Keratinocyte (primary cell): Measurements from ENCODE around the gene SPSB2. TPM values are rescaled to one million over a fixed set of nuclear protein-coding genes. Genes with fewer than 3 reads are reported as not detected.

Experiments used
- DNase-seq: peaks from one replicate; pipeline ENCODE4 v3.0.0-alpha.2; 2011; ENCODE audit warnings: low read depth, missing footprints, low spot score
- FAIRE-seq: peaks from 2 replicates; lab custom pipeline; 2011; peaks lifted over from hg19 to GRCh38; lab: Jason Lieb, UNC
- H2AFZ ChIP-seq: 2 replicates; pipeline ENCODE4 v1.6.0; 2012; ENCODE audit warnings: low read length, control low read depth, inconsistent platforms; ENCODE audit not compliant: control insufficient read depth
- H3K27ac ChIP-seq: 2 replicates; pipeline ENCODE4 v1.5.1; 2011; ENCODE audit warnings: low read length; ENCODE audit not compliant: control insufficient read depth, insufficient read depth
- H3K27me3 ChIP-seq: 3 replicates; pipeline ENCODE4 v1.6.0; 2011; ENCODE audit warnings: low read length; ENCODE audit not compliant: control insufficient read depth, insufficient read depth; ENCODE audit errors: extremely low read depth
- H3K36me3 ChIP-seq, 2 experiments: 2 replicates in 1 of 2; 3 replicates in 1 of 2; pipeline ENCODE4 v1.5.1; 2011; ENCODE audit warnings: low read length in 2 of 2, mild to moderate bottlenecking in 1 of 2; ENCODE audit not compliant: control insufficient read depth in 2 of 2, insufficient read depth in 2 of 2; ENCODE audit errors: extremely low read depth in 1 of 2
- H3K4me1 ChIP-seq: 3 replicates; pipeline ENCODE4 v1.5.1; 2011; ENCODE audit warnings: low read length; ENCODE audit not compliant: control insufficient read depth, insufficient read depth; ENCODE audit errors: extremely low read depth
- H3K4me2 ChIP-seq: 3 replicates; pipeline ENCODE4 v1.6.0; 2011; ENCODE audit warnings: low read depth, low read length; ENCODE audit not compliant: control insufficient read depth, insufficient read depth; ENCODE audit errors: extremely low read depth
- H3K4me3 ChIP-seq, 3 experiments: fragments of 200-600 bp in 1 of 3; sonication (generic) in 1 of 3; 2 replicates in 2 of 3; 3 replicates in 1 of 3; pipeline ENCODE4 v1.5.1; 2011 to 2016; ENCODE audit warnings: low read length in 3 of 3, mild to moderate bottlenecking in 3 of 3, control low read depth in 2 of 3, inconsistent platforms in 1 of 3, low read depth in 1 of 3, mixed read lengths in 1 of 3, mixed run types in 1 of 3, moderate library complexity in 1 of 3; ENCODE audit not compliant: control insufficient read depth in 2 of 3, insufficient read depth in 2 of 3; ENCODE audit errors: extremely low read depth in 1 of 3
- H3K79me2 ChIP-seq: 2 replicates; pipeline ENCODE4 v1.6.0; 2012; ENCODE audit warnings: low read length; ENCODE audit not compliant: control insufficient read depth, insufficient read depth
- H3K9ac ChIP-seq: 3 replicates; pipeline ENCODE4 v1.6.0; 2011; ENCODE audit warnings: low read length; ENCODE audit not compliant: control insufficient read depth, insufficient read depth; ENCODE audit errors: extremely low read depth
- H3K9me1 ChIP-seq: 3 replicates; pipeline ENCODE4 v1.6.0; 2011; ENCODE audit warnings: low read length; ENCODE audit not compliant: control insufficient read depth, insufficient read depth; ENCODE audit errors: extremely low read depth
- H3K9me3 ChIP-seq: 2 replicates; pipeline ENCODE4 v1.5.1; 2012; ENCODE audit warnings: low read depth, low read length; ENCODE audit not compliant: control insufficient read depth
- H4K20me1 ChIP-seq: 3 replicates; pipeline ENCODE4 v1.6.0; 2011; ENCODE audit warnings: low read length; ENCODE audit not compliant: control insufficient read depth, insufficient read depth; ENCODE audit errors: extremely low read depth
- CTCF ChIP-seq, 3 experiments: IDR thresholded peaks in 1 of 3; conservative IDR thresholded peaks in 1 of 3; optimal IDR thresholded peaks in 1 of 3; 2 replicates in 2 of 3; 3 replicates in 1 of 3; pipeline versions ENCODE3 to v1.5.1; 2011; ENCODE audit warnings: low read length in 3 of 3, mild to moderate bottlenecking in 3 of 3, moderate library complexity in 2 of 3, control low read depth in 1 of 3, inconsistent platforms in 1 of 3; ENCODE audit not compliant: insufficient read depth in 2 of 3; ENCODE audit errors: extremely low read depth in 1 of 3
- EZH2 ChIP-seq: IDR thresholded peaks from one replicate; pipeline ENCODE4 v1.6.1; 2012; ENCODE audit warnings: inconsistent platforms, mild to moderate bottlenecking, low read length, moderate library complexity
- dilution Hi-C: fragments of 300-500 bp; cut with MboI; formaldehyde crosslinking; loops from one replicate; pipeline ENCODE4 v1.7.0; 2020; ENCODE audit warnings: low sequenced_read_pairs; ENCODE audit not compliant: extremely low pct_ligation_motif_present
- polyA plus RNA-seq, 5 experiments: library from polyadenylated mRNA; depleted of rRNA in 3 of 5; stranded (reverse) in 3 of 5; stranded (forward) in 1 of 5; unstranded in 1 of 5; fragments of >200 nt; gene quantifications; 1 replicate in 1 of 5; 2 replicates in 3 of 5; 3 replicates in 1 of 5; pipeline versions ENCODE4 v1.2.1 to v1.2.3, GENCODE V29; 2011 to 2012; ENCODE audit warnings: missing spikeins in 2 of 5, low read depth in 1 of 5, low replicate concordance in 1 of 5

The SPSB2 gene
- polyA plus RNA-seq, 1 donor (not counting 4 experiments of a cell fraction or from before 2014, with no cell fraction given), result 4.9 TPM

DNA sequence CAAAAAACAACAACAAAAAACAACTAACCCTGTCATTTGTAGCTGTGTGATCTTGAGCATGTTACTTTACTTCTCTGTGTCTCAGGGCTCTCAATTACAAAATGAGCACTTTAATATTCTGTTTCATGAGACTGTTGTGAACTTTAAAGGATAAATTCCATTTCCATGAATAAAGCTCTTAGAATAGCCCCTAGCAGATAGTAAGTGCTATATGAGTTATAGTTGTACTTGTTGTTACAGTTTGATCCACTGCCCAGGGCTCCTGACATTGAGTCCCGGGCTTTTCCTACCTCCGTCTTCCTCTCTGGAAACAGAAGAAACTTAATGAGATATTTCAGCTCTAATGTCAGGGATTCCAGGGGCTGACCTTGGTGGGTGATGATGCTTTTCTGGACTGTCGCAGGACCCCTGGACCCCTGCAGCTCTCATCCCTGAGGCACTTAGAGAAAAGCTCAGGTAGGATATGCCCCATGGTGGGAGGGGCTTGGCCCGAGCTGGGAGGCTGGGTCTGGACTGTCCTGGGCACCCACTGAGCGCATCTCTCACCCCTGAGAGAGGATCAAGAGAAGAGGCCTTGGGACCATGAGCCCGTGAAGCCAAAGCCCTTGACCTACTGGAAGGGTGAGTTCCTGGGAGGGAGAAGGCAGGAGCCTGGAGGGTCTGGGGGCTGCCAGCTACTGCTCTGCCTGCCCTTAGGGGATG, 39.8 kb downstream of the SPSB2 start:
- Histone ChIP-seq H4K20me1 (no peaks in the 10 kb centered on the region), H3K9ac (no peak overlapping the region), H3K79me2 (no peaks in the 10 kb centered on the region), H2AFZ (no peak overlapping the region), H3K9me3 (no peaks in the 10 kb centered on the region), H3K27ac (no peak overlapping the region), H3K36me3 (no peaks in the 10 kb centered on the region), H3K4me2 (no peak overlapping the region), H3K9me1 (no peaks in the 10 kb centered on the region), H3K4me1 (no peaks in the 10 kb centered on the region), H3K4me3 (no peak overlapping the region), H3K27me3 (peaks cover 27% of the 10 kb centered on the region)
- no peak for TF ChIP-seq CTCF (optimal IDR thresholded peaks at IDR 0.05 in 1 of 3, IDR thresholded peaks at IDR 0.05 in 1 of 3, conservative IDR thresholded peaks at IDR 0.05 in 1 of 3; ENCODE audit: extremely low read depth in 1 of 3, insufficient read depth in 2 of 3, low read length in 3 of 3)
- TF ChIP-seq EZH2, result no peak
- dilution Hi-C loops, result no loop called here
- DNase-seq, result no peak
- FAIRE-seq, result no peak

- FAIRE-seq, result no peak
- H3K9ac ChIP-seq, result no peak overlapping the region
- TF ChIP-seq EZH2 (no peak), CTCF (optimal IDR thresholded peaks at IDR 0.05 in 1 of 3, IDR thresholded peaks at IDR 0.05 in 1 of 3, conservative IDR thresholded peaks at IDR 0.05 in 1 of 3; ENCODE audit: extremely low read depth in 1 of 3, insufficient read depth in 2 of 3, low read length in 3 of 3) (no peak)
- H3K4me1 ChIP-seq, result peaks cover 5% of the 10 kb centered on the region
- H3K9me3 ChIP-seq, result no peaks in the 10 kb centered on the region
- no peak overlapping the region for H3K4me3 ChIP-seq
- no peak overlapping the region for H3K27ac ChIP-seq
- no peaks in the 10 kb centered on the region for H4K20me1 ChIP-seq
- no peak overlapping the region for H3K4me2 ChIP-seq
- H3K9me1 ChIP-seq, result no peaks in the 10 kb centered on the region
- no peaks in the 10 kb centered on the region for H3K79me2 ChIP-seq
- H2AFZ ChIP-seq, result no peak overlapping the region
- DNase-seq, result no peak
- dilution Hi-C loops, result no loop called here
- no peaks in the 10 kb centered on the region for H3K36me3 ChIP-seq
- peaks cover 27% of the 10 kb centered on the region for H3K27me3 ChIP-seq
Observed at GRCh38 chr12:6832125-6832524, 41.0 kb downstream of the SPSB2 start.
